Neural progenitor cell (in vitro differentiated cells): Measurements from ENCODE around the gene IGFL1. TPM values are rescaled to one million over a fixed set of nuclear protein-coding genes. Genes with fewer than 3 reads are reported as not detected.
"Not testable (repeated sequence)": the region's sequence is repeated elsewhere in the genome, so short reads cannot be mapped to it uniquely, and the experiment has no call there.

ENCODE experiments used
- DNase-seq: peaks from one replicate; pipeline ENCODE4 v3.0.0-alpha.2; 2016; ENCODE audit warnings: low spot score
- H2AFZ ChIP-seq: fragments of 200-600 bp; sonication (generic); replicated peaks from 2 replicates; pipeline ENCODE4 v1.6.1; 2016; ENCODE audit warnings: antibody characterized with exemption
- H3F3A ChIP-seq: fragments of 200-600 bp; sonication (generic); 2 replicates; pipeline ENCODE4 v1.6.1; 2016; ENCODE audit warnings: antibody characterized with exemption, low read depth
- H3K27ac ChIP-seq: fragments of 200-600 bp; sonication (generic); 2 replicates; pipeline ENCODE4 v1.5.1; 2016; ENCODE audit warnings: mild to moderate bottlenecking
- H3K27me3 ChIP-seq: fragments of 200-600 bp; sonication (generic); 2 replicates; pipeline ENCODE4 v1.6.1; 2016; ENCODE audit warnings: mild to moderate bottlenecking, moderate library complexity
- H3K36me3 ChIP-seq: fragments of 200-600 bp; sonication (generic); 2 replicates; pipeline ENCODE4 v1.5.1; 2016
- H3K4me1 ChIP-seq: fragments of 200-600 bp; sonication (generic); 2 replicates; pipeline ENCODE4 v1.6.1; 2016; ENCODE audit warnings: mixed run types
- H3K4me2 ChIP-seq: fragments of 200-600 bp; sonication (generic); 2 replicates; pipeline ENCODE4 v1.6.1; 2016
- H3K4me3 ChIP-seq: fragments of 200-600 bp; sonication (generic); 2 replicates; pipeline ENCODE4 v1.5.1; 2016
- H3K79me2 ChIP-seq: fragments of 200-600 bp; sonication (generic); 2 replicates; pipeline ENCODE4 v1.6.1; 2016; ENCODE audit warnings: low read depth
- H3K9ac ChIP-seq: fragments of 200-600 bp; sonication (generic); 2 replicates; pipeline ENCODE4 v1.6.1; 2016
- H3K9me3 ChIP-seq: fragments of 200-600 bp; sonication (generic); 2 replicates; pipeline ENCODE4 v1.5.1; 2016; ENCODE audit warnings: low read depth
- H4K20me1 ChIP-seq: fragments of 200-600 bp; sonication (generic); 2 replicates; pipeline ENCODE4 v1.6.1; 2016; ENCODE audit warnings: low read depth
- H3K27ac Mint-ChIP-seq: 3 replicates; pipeline ENCODE4 v1.8.0; 2021; ENCODE audit warnings: mixed read lengths
- H3K27me3 Mint-ChIP-seq: 2 replicates; pipeline ENCODE4 v1.8.0; 2022; ENCODE audit warnings: low read depth, mild to moderate bottlenecking, inconsistent platforms, moderate library complexity, mixed read lengths; ENCODE audit not compliant: insufficient read depth
- H3K36me3 Mint-ChIP-seq: 3 replicates; pipeline ENCODE4 v1.8.0; 2021; ENCODE audit warnings: mixed read lengths
- H3K4me1 Mint-ChIP-seq: 3 replicates; pipeline ENCODE4 v1.8.0; 2021; ENCODE audit warnings: mixed read lengths
- H3K4me3 Mint-ChIP-seq: 3 replicates; pipeline ENCODE4 v1.8.0; 2021; ENCODE audit warnings: mild to moderate bottlenecking, moderate library complexity, mixed read lengths
- H3K9me3 Mint-ChIP-seq: 3 replicates; pipeline ENCODE4 v1.8.0; 2020; ENCODE audit warnings: mixed read lengths
- EZH2 ChIP-seq: fragments of 200-600 bp; sonication (generic); IDR thresholded peaks from 2 replicates; pipeline ENCODE4 v1.6.1; 2017; ENCODE audit warnings: antibody characterized with exemption, mild to moderate bottlenecking, moderate library complexity
- EZH2phosphoT487 ChIP-seq: fragments of 200-600 bp; sonication (generic); IDR thresholded peaks from 2 replicates; pipeline ENCODE4 v1.6.1; 2017; ENCODE audit warnings: antibody characterized with exemption
- total RNA-seq: library from RNA; depleted of rRNA; stranded (reverse); fragments of >200 nt; gene quantifications from 2 replicates; pipeline ENCODE4 v1.2.3, GENCODE V29; 2015; ENCODE audit warnings: low replicate concordance
- TF ChIP-seq, protein P1 (sequence below): fragments of 200-600 bp; sonication (generic); IDR thresholded peaks from 2 replicates; pipeline ENCODE4 v1.5.1; 2017; ENCODE audit warnings: antibody characterized with exemption, mild to moderate bottlenecking

IGFL1 gene
- total RNA-seq, 1 donor from 2014 or later, result not detected

DNA sequence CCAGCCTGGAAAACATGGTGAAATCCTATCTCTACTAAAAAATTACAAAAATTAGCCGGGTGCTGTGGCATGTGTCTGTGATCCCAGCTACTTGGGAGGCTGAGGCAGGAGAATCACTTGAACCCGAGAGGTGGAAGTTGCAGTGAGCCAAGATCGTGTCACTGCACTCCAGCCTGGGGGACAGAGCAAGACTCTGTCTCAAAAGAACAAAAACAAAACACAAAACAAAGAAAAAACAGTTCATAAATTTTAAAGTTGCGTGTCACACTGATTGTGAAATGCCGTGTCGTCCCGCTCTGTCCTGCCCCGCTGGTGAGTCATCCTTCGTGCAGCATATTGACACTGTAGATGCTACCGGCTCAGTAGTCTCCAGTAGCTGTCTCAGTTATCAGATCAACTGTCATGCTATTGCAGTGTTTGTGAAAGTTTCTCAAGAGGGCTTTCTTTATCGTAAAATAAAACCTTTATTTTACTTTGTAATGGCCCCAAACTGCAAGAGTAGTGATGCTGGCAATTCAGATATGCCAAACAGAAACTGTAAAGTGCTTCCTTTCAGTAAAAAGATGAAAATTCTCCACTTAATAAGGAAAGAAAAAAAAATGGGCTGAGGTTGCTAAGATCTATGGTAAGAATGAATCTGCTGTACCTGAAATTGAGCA, 36.4 kb upstream of the IGFL1 start:
- Histone ChIP-seq H3K27me3 (no peaks in the 10 kb centered on the region), H3K79me2 (no peaks in the 10 kb centered on the region), H2AFZ (no peak overlapping the region), H3K27ac (no peak overlapping the region), H3K4me3 (no peak overlapping the region), H3K36me3 (no peaks in the 10 kb centered on the region), H4K20me1 (no peaks in the 10 kb centered on the region), H3K9ac (no peak overlapping the region), H3K4me1 (no peaks in the 10 kb centered on the region), H3K9me3 (no peaks in the 10 kb centered on the region), H3F3A (no peaks in the 10 kb centered on the region), H3K4me2 (no peak overlapping the region)
- DNase-seq, result no peak
- Mint-ChIP-seq H3K36me3 (no peaks in the 10 kb centered on the region), H3K27me3 (peaks cover 4% of the 10 kb centered on the region), H3K4me1 (no peaks in the 10 kb centered on the region), H3K9me3 (no peaks in the 10 kb centered on the region), H3K27ac (no peak overlapping the region), H3K4me3 (no peak overlapping the region)
- TF ChIP-seq EZH2, result no peak
- no peak for TF ChIP-seq EZH2phosphoT487
- TF ChIP-seq, protein P1, sequence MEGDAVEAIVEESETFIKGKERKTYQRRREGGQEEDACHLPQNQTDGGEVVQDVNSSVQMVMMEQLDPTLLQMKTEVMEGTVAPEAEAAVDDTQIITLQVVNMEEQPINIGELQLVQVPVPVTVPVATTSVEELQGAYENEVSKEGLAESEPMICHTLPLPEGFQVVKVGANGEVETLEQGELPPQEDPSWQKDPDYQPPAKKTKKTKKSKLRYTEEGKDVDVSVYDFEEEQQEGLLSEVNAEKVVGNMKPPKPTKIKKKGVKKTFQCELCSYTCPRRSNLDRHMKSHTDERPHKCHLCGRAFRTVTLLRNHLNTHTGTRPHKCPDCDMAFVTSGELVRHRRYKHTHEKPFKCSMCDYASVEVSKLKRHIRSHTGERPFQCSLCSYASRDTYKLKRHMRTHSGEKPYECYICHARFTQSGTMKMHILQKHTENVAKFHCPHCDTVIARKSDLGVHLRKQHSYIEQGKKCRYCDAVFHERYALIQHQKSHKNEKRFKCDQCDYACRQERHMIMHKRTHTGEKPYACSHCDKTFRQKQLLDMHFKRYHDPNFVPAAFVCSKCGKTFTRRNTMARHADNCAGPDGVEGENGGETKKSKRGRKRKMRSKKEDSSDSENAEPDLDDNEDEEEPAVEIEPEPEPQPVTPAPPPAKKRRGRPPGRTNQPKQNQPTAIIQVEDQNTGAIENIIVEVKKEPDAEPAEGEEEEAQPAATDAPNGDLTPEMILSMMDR, result no peak

DNA sequence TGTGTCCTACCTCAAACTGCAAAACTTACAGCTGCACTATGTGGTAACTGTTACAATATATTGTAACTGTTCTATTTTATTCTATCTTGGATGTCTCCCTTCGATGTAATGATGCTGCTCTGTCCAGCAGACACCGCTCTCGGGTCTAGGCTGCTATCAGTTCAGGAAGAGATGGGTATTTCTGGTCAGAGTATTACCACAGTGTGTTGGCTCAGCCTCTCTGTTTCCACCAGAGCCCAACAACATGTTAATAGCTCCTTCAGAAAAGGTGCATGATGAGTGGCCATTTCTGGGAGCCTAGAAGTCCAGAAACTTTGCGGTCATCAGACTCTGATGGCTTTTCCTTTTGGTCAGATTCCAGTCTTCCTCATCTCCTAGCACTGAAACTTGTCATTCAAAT, 35.9 kb upstream of the IGFL1 start:
- H3K4me2 ChIP-seq, result no peak overlapping the region

DNA sequence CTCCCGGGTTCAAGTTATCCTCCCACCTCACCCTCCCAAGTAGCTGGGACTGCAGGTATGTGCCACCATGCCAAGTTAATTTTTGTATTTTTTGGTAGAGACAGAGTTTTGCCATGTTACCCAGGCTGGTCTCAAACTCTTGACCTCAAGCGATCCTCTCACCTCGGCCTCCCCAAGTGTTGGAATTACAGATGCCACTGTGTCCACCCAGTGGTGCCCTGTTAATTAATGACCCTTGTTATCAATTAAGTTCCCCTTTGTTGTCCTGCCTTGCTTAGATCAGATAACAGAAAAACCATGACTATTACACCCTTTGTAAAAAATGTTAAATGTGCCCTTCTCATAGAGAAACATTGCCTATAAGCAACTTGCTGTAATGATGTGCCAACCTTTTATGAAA, 34.4 kb upstream of the IGFL1 start:
- Histone ChIP-seq H3K27me3 (no peaks in the 10 kb centered on the region), H4K20me1 (no peaks in the 10 kb centered on the region), H3K4me3 (no peak overlapping the region), H3F3A (no peaks in the 10 kb centered on the region), H3K36me3 (no peaks in the 10 kb centered on the region), H3K4me1 (no peaks in the 10 kb centered on the region), H2AFZ (no peak overlapping the region), H3K27ac (no peak overlapping the region), H3K9me3 (no peaks in the 10 kb centered on the region), H3K79me2 (no peaks in the 10 kb centered on the region), H3K9ac (no peak overlapping the region), H3K4me2 (no peak overlapping the region)
- no peak overlapping the region for H3K27ac Mint-ChIP-seq
- H3K9me3 Mint-ChIP-seq, result no peaks in the 10 kb centered on the region
- no peak overlapping the region for H3K4me3 Mint-ChIP-seq
- no peaks in the 10 kb centered on the region for H3K36me3 Mint-ChIP-seq
- DNase-seq, result no peak
- no peaks in the 10 kb centered on the region for H3K4me1 Mint-ChIP-seq
- TF ChIP-seq EZH2phosphoT487, result no peak
- TF ChIP-seq, protein P1, result no peak
- no peak for TF ChIP-seq EZH2
- H3K27me3 Mint-ChIP-seq, result peaks cover 4% of the 10 kb centered on the region

More for the DNA sequence above, 35.9 kb upstream of the IGFL1 start:
- H3K27me3 Mint-ChIP-seq, result peaks cover 2% of the 10 kb centered on the region
- no peaks in the 10 kb centered on the region for H3F3A ChIP-seq
- no peak overlapping the region for H3K4me3 ChIP-seq
- no peaks in the 10 kb centered on the region for H3K79me2 ChIP-seq
- H3K9me3 ChIP-seq, result no peaks in the 10 kb centered on the region
- H4K20me1 ChIP-seq, result no peaks in the 10 kb centered on the region
- no peaks in the 10 kb centered on the region for H3K9me3 Mint-ChIP-seq
- H3K4me3 Mint-ChIP-seq, result no peak overlapping the region
- DNase-seq, result no peak
- H3K4me1 ChIP-seq, result no peaks in the 10 kb centered on the region
- no peaks in the 10 kb centered on the region for H3K27me3 ChIP-seq
- H3K9ac ChIP-seq, result no peak overlapping the region
- TF ChIP-seq EZH2, result no peak
- TF ChIP-seq EZH2phosphoT487, result no peak
- TF ChIP-seq, protein P1, result no peak
- no peaks in the 10 kb centered on the region for H3K4me1 Mint-ChIP-seq
- H3K27ac ChIP-seq, result no peak overlapping the region
- H2AFZ ChIP-seq, result no peak overlapping the region
- H3K36me3 ChIP-seq, result no peaks in the 10 kb centered on the region
- no peak overlapping the region for H3K27ac Mint-ChIP-seq
- H3K36me3 Mint-ChIP-seq, result no peaks in the 10 kb centered on the region

DNA sequence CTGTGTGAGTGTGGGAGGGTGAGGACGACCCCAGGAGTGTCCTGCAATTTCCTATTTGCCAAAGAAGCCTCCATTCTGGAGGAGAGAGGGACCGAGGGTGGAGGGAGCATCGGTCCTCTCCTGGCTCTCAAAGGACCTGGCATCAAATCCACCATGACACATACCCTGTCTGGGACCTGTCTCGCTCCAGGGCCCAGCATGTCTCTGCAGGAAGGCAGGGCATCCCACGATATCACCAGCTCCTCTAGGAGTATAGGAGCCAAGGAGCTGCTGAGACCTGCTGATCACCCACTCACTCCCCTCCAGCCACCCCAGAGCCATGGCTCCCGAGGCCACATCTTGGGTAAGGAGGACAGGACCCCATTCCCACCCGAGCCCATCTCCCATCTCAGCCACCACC, 33.6 kb upstream of the IGFL1 start:
- not testable (repeated sequence) for H3K9me3 ChIP-seq, H2AFZ ChIP-seq, H4K20me1 ChIP-seq, H3K27ac Mint-ChIP-seq, H3K36me3 Mint-ChIP-seq, H3K36me3 ChIP-seq, H3K4me2 ChIP-seq, H3K9ac ChIP-seq, H3K4me3 Mint-ChIP-seq, H3K27me3 Mint-ChIP-seq, H3K27ac ChIP-seq, H3K79me2 ChIP-seq, H3K4me1 Mint-ChIP-seq, H3F3A ChIP-seq, H3K4me3 ChIP-seq, H3K4me1 ChIP-seq, H3K9me3 Mint-ChIP-seq, H3K27me3 ChIP-seq, DNase-seq
